ENCODE measurements around the gene DBNDD2.

DBNDD2 gene

GRCh38 chr20:45407783-45408645 lies at the start of gene DBNDD2:
Gene DBNDD2, plus strand, starts transcription at chr20:45408289. Its CDS starts 179 bp downstream, at chr20:45408468.
- DNase-seq (ENCODE audit: low read depth, low spot score), result no peak

GRCh38 chr20:45359069-45359405 lies 49.1 kb upstream of the DBNDD2 start:
- no peak for DNase-seq (ENCODE audit: low read depth, low spot score)

DNA sequence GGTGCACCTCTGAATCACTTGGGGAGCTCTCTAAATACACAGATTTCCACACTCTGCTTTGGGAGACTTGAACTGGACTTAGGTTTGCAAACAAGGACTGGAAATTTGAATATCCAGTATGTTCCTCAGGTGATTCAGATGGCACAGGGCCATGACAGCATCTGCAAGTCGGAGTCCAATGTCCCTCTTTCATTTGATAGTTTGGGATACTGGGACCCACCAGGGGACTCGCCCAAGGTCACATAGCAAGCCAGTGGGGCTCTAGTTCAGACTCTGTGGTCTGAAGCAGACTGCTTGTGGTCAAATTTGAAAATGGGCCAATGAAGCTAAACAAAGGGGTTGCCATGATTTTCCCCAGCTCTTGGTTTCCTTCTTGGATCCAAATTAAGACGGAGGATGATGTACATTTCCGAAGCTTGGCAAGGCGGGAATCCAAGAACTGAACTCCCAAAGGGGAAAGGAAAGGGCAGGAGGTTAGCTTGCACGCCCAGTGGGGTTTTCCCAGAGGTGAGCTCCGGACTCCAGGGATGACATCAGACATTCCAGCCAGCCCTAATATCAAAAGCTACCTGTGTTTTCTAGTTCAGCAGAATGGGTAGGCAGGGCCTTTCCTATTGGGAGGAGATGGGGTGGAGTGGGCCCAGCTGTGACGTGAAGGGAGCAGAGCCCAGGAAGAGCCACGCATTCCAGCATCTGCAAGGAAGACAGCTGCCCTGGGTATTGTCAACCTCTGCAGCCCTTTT lies 48.5 kb upstream of the DBNDD2 start:
- peak; percentile 86 for DNase-seq (ENCODE audit: low read depth, low spot score)

- no peak for DNase-seq (ENCODE audit: low read depth, low spot score)
Measured at GRCh38 chr20:45361793-45362192, 46.3 kb upstream of the DBNDD2 start.

DNA sequence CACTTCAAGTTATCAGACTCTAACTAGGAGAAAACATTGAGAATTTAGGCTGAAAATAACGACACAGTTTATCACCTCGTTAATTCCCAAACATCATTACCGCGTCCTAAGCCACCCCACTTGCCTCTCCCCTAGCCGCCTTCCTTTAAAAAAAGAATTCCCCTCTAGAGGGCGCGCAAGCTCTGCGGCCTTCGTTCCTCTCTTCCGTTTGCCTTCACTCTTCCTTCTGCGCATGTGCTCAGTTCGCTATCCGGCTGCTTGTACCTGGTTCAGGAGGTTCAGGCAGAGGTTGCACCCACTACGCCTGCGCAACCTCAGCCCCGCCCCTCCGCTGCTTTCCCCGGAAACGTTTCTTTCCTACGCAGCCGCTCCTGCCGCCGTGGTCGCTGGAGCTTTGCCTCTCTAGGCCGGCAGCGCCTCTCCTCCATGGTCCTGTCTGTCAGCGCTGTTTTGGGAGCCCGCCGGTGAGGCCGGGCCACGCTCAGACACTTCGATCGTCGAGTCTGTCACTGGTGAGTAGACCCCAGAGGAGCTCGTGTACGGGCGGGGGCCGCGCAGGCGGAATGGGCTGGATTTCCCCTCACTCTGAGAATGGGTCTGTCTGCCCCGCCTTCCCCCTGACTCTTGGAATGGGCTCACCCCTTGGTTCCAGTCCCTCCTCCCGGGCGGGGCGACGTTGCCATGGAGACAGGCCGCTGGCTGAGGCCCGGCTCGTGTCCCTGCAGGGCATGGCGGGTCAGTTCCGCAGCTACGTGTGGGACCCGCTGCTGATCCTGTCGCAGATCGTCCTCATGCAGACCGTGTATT lies 45.1 kb upstream of the DBNDD2 start, which contains the start of gene SYS1:
Gene SYS1 (plus strand): TSS at position 353 of the 807 bp plus-strand sequence. CDS start 376 bp downstream, at position 729.
- DNase-seq (ENCODE audit: low read depth, low spot score), result peak; percentile 99

DNA sequence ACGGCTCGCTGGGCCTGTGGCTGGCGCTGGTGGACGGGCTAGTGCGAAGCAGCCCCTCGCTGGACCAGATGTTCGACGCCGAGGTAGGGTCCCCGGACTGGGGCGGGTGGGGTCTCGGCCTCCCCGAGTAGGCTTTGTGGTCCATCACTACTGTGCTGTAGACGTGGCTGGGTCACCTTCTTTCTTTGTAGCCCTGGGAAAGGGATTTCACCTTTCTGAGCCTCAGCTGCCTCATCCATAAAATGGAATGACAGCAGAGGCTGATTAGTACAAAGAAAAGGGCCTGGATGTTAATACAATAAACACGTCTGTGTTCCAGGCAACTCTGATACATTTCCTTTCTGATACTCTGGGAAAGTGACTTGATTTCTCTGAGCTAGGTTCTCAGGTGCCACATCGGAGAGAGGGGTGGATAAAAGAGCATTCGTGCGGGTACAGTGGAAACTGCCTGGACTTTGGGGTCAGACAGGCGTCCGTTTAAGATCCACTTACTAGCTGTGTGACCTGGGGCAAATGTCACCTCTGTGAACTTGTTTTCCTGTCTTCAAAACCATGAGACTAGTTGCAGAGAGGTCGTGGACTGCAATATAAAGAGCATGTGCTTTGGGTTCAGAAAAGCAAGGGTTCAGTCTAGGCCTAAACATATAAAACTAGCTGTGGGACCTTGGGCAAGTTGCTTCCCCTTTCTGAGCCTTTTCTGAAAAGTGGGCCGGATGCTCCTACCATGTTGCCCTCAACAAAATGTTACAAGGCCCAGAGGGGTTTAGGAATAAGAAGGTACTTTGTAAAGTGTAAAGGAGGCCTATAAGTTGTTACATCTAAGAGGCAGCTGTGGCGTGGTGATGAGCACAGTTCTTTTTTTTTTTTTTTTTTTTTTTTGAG lies 44.2 kb upstream of the DBNDD2 start:
- DNase-seq (ENCODE audit: low read depth, low spot score), result no peak

DNA sequence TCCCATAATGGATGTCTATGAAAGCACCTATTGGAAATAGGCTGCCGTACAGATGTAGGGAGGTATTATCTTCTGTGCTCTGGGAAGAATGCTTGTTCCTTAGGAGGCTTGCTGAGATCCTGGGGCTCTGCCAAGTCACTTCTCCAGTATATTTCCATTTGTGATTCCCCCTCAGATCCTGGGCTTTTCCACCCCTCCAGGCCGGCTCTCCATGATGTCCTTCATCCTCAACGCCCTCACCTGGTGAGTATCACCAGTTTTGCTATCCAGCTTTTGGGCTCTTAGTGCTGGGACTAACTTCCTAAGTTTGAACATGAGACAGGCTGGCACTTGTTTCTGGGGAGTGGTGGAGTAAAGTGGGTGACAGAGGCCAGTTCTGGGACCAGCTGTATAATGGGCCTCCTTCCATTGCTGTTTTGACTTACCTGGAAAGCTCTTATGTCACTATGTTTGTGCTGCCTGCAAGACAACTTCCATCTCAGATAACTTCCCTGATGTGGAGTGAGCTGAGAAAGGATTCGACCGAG lies 42.6 kb upstream of the DBNDD2 start:
- no peak for DNase-seq (ENCODE audit: low read depth, low spot score)

GRCh38 chr20:45366192-45366591 lies 41.9 kb upstream of the DBNDD2 start:
- DNase-seq (ENCODE audit: low read depth, low spot score), result no peak

DNA sequence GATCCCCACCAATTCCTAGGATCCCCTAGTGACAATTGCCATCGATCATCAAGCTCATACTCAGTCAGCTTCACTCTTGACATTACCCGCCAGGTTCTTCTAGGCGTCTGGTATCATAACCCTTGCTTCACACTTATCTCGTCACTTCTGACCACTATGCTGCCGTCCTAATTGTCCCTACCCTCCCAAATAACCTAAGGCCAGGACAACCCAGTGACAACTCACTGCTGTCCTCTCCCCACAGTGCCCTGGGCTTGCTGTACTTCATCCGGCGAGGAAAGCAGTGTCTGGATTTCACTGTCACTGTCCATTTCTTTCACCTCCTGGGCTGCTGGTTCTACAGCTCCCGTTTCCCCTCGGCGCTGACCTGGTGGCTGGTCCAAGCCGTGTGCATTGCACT lies 41.5 kb upstream of the DBNDD2 start:
- DNase-seq (ENCODE audit: low read depth, low spot score), result no peak

DNA sequence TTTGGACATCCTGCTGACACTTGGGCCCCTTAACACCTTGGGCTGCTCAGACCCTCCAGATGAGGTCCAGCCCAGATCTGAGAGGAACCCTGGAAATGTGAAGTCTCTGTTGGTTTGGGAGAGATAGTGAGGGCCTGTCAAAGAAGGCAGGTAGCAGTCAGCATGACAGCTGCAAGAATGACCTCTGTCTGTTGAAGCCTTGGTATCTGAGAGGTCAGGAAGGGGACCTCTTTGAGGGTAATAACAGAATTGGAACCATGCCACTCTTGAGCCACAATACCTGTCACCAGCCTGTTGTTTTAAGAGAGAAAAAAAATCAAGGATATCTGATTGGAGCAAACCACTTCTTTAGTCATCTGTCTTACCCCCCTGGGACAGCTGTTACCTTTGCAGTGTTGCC lies 41.0 kb upstream of the DBNDD2 start:
- DNase-seq (ENCODE audit: low read depth, low spot score), result no peak

DNA sequence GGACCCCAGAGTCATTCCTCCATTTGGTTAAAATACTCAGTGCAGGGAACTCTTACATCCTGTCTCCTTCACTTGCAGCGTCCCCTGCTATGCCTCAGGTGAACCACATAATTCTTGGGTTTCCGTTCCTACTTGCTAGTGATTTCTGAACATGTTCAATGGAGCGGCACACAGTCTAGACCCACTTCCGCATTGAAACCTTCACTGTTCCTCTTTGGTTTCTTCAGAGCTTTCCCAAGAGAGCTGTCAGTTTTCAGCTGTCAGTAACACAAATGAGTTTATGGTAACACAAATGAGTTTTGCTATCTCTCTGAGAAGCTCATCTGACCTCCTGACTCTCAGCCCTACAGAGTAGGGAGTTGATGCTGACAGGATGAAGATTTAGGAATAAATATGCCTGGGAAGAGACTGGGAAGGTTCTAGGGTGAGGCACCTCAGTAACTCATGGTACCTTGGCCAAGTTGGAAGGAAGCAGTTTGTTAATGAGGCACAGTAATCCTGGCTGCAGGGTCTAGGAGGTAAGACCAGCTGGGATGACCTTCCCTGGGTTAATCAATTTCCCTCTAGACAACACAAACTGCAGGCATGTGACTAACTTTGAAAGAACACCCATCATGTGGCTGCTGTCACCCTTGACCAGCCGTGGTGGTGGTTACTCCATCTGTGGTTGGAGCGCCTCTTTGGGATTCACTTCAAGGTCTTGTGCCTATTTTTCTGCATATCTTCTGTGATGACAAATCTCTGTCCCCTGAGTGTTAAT lies 39.7 kb upstream of the DBNDD2 start:
- DNase-seq (ENCODE audit: low read depth, low spot score), result no peak

DNA sequence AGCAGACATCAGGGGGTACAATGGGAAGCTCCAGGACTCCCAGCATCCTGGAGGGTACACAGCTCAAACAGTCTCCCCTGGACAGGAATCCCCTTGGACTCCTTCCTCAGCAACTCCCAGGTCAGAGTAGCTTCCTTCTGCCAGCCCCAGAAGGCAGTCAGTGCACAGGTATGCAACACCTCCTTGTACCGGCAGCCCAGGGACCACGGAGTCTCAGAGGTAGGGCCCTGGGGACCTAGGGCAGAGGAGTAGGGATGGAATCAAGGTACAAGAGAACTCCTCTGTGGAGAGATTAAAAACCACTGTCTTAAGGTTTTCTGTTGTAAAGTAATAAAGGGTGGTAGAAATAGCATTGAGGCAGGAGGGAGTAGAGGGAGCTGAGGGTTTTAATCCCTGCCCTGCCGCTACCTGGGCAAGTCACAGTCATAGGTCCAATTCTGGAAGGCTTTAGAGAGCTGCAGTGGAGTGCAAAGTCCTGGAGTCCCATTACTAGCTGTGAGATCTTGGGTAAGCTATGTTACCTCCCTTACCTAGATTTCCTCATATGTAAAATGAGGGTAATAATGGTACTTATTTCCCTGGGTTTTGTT lies 37.4 kb upstream of the DBNDD2 start:
- DNase-seq (ENCODE audit: low read depth, low spot score), result no peak

DNA sequence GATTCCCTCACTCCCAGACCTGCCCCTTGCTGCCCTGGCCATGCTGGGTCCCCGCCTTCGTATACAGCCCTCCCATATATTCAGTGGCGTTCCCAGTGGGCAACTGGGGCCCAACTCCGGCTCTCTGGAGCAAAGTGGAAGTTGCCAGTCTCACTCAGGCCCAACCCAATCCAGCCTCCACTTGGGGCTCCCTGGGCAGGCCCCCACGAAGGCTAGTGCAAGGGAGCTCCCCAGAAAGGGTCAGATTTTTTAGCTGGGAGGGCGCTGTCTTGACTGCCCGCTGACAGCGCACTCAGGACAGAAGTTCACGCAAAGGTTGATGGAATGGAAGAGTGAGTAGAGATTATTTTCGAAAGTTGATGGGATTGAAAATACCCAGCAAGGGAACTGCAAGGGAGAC lies 35.8 kb upstream of the DBNDD2 start:
- DNase-seq (ENCODE audit: low read depth, low spot score), result no peak

DNA sequence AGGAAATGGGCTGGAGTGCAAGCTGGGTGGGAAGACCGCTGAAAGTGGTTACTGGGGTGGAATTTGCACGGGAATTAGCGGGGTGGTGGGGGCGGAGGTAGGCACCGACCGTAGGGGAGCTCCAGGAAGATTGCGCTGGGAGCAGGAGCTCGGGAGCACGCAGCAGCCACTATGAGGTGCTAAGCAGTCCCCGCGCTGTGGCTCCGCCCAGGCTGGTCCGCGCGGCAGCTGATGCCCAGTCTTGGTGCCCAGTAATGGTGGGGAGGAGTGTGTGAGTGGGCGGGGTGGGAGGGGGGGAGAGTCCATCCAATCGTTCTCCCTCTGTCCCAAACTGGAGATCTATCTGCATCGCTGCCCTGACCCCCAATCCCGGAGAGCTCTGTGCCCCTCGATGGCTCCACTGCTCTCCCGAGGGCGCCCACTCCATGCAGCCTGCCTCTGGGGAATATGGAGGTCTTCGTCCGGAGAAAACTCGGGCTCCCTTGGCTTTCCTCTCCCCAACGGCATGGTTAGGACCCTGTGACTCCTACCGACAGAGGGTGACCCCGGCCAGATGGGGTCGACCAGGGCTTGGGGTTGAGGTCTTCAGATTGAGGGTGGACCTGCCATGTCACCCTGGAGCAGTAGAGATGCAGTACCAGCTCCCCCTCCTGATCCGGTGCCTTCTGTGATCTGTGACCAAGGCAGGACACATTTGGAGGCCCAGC lies 35.3 kb upstream of the DBNDD2 start:
- no peak for DNase-seq (ENCODE audit: low read depth, low spot score)

DNA sequence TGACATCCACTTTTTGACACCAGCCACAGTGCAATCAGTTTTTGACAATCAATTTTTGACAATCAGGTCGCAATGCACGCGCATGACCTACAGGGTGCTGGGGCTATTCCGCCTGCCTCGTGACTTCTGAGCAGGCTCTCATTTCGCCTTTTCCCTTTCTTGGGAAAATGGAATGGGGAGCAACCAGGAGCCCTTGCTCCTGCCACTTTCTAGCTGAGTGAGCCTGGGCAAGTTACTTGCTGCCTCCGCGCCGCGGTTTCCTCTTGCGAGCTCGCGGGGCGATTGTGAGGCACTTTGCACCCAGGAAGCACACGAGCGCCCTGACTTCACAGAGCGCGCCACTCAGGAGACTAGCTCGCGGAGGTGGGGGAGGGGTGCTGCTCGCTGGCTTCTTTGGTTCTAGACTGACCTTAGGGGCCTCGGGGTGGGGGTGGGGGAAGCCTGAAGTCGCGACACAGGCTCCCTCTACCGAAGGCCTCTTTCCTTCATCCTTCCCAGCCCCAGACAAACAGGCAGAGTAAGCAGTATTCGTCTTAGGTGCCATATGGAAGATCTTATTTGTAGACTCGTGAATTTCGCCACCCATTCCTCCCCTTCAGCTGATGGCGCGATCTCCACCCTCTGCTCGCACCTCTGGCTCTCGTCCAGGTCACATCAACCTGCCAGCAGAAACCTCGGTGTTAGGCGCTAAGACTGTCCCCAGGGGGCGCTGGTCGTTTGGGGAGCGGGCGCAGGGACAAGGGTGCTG lies 34.6 kb upstream of the DBNDD2 start:
- peak; percentile 92 for DNase-seq (ENCODE audit: low read depth, low spot score)

DNA sequence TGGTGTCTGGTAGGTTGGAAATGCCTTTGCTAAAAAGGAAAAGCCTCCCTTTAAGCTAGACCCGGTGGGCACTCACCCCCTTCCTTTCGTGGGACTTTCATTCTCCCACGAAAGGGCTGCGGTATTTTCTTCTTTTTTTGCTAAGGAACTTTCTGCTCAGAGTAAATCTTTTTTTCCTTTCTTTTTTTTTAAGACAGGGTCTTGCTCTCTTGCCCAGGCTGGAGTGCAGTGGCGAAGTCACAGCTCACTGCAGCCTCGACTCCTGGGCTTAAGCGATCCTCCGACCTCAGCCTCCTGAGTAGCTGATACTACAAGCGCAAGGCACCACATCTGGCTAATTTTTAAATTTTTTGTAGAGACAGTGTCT lies 34.0 kb upstream of the DBNDD2 start:
- no peak for DNase-seq (ENCODE audit: low read depth, low spot score)

GRCh38 chr20:45374966-45375365 lies 33.1 kb upstream of the DBNDD2 start:
- no peak for DNase-seq (ENCODE audit: low read depth, low spot score)

DNA sequence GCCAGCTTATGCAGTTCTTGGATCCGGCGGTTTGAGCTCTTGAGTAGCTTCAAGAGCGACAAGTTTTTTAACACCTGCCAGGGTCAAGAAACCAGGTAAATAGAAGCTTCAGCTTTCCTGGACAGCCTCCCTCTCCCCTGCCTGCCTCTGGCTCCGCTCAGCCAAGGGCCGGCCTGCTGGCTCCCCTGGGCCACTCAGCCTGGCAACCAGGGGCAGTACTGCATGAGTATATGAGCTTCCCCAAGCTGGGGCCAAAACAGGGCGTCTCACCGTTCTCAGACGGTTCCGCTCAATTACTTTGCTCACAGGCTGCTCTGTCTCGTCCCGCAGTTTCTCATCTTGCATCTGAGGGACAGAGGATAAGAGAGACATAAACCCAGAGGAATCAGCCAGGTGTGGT lies 30.8 kb upstream of the DBNDD2 start:
- DNase-seq (ENCODE audit: low read depth, low spot score), result no peak

Data from ELF-1 (cell line).